Muscle of leg (tissue), 11 donors: Measurements from ENCODE around the gene L3MBTL3. TPM values are rescaled to one million over a fixed set of nuclear protein-coding genes. Genes with fewer than 3 reads are reported as not detected.

Experiments
- DNase-seq: peaks from one replicate; pipeline ENCODE4 v3.0.0; 2013
- H3K27ac ChIP-seq: one replicate; pipeline ENCODE4 v1.5.1; 2013; ENCODE audit warnings: mild to moderate bottlenecking, low read length, control low read depth
- H3K27me3 ChIP-seq: one replicate; pipeline ENCODE4 v1.6.1; 2013; ENCODE audit warnings: low read length; ENCODE audit not compliant: control insufficient read depth, insufficient read depth
- H3K36me3 ChIP-seq: one replicate; pipeline ENCODE4 v1.6.1; 2013; ENCODE audit warnings: low read length; ENCODE audit not compliant: control insufficient read depth, insufficient read depth
- H3K4me1 ChIP-seq: one replicate; pipeline ENCODE4 v1.6.1; 2013; ENCODE audit warnings: low read length; ENCODE audit not compliant: control insufficient read depth, insufficient read depth
- H3K4me3 ChIP-seq: one replicate; pipeline ENCODE4 v1.5.1; 2013; ENCODE audit warnings: low read length, control low read depth
- H3K9me3 ChIP-seq: replicated peaks from 2 replicates; pipeline ENCODE4 v1.6.1; 2013; ENCODE audit warnings: low read depth, low read length; ENCODE audit not compliant: control insufficient read depth
- WGBS: methylation state at CpG from one replicate; pipeline ENCODE4 v1.1.5; 2013; ENCODE audit warnings: missing lambda C conversion rate; ENCODE audit not compliant: insufficient coverage; 5-methylcytosine and 5-hydroxymethylcytosine counted together
- polyA plus RNA-seq, 8 donors: library from polyadenylated mRNA; unstranded; fragments of 120-200 nt; gene quantifications; one replicate each; pipeline versions ENCODE4 v1.2.1 to v1.2.3, GENCODE V29; 2013; ENCODE audit warnings: inconsistent platforms in 1 of 8, low replicate concordance in 1 of 8; ENCODE audit not compliant: insufficient read length in 8 of 8, insufficient read depth in 1 of 8
- total RNA-seq: library from RNA; stranded (reverse); fragments of 120-200 nt; gene quantifications from one replicate; pipeline ENCODE4 v1.2.4, GENCODE V29; 2013

Gene L3MBTL3
- total and polyA plus RNA-seq, 9 donors, result 4.5 to 8.4 (median 5.6) TPM

DNA sequence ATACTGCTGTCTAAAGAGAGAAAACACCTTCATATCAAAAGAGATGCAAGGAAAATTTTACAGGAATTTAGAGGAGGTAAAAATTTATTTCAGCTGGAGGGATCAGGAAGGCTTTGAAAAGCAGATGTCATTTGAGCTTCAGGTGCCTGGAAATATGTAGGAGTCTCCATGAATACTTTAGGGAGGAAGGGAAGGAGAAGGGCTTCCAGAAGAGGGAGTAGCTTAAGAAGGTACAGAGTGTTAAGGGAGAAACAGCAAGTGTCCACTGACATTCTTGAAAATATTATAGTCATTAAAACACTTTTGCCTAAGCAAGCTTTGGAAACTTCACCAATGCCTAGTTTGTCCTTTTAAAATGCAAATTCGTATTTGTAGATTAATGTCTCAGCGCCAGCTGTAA is 27.2 kb downstream of the L3MBTL3 start:
- Histone ChIP-seq H3K36me3 (peaks cover 5% of the 10 kb centered on the region), H3K27me3 (no peaks in the 10 kb centered on the region), H3K4me3 (no peak overlapping the region), H3K4me1 (no peaks in the 10 kb centered on the region), H3K27ac (no peak overlapping the region), H3K9me3 (no peaks in the 10 kb centered on the region)
- DNase-seq, result no peak
- 100% methylated on average over 2 of the region's 2 CpGs for WGBS

DNA sequence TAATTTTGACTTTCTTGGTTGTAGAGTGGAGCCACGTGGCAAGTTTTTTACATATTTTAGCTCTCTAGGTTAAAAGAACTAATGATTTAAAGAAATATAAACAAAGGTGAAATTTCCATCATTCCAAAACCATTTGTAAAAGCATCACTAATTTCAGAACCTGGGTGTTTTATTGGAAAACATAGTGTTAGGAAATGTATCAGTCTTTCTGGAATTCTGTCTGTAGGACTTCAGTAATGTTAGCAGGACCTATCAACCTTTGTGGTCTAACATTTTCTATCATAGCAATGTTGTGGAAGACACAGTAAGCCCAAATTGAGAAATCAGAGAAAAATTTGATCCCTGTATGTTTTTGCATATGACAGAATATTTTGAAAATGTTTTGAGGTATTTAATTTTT is 28.3 kb downstream of the L3MBTL3 start:
- Histone ChIP-seq H3K27me3 (no peaks in the 10 kb centered on the region), H3K9me3 (no peaks in the 10 kb centered on the region), H3K27ac (no peak overlapping the region), H3K4me3 (no peak overlapping the region), H3K4me1 (no peaks in the 10 kb centered on the region), H3K36me3 (peaks cover 10% of the 10 kb centered on the region)
- WGBS, result no CpG with 5 or more reads among the region's 1 CpG
- DNase-seq, result no peak

DNA sequence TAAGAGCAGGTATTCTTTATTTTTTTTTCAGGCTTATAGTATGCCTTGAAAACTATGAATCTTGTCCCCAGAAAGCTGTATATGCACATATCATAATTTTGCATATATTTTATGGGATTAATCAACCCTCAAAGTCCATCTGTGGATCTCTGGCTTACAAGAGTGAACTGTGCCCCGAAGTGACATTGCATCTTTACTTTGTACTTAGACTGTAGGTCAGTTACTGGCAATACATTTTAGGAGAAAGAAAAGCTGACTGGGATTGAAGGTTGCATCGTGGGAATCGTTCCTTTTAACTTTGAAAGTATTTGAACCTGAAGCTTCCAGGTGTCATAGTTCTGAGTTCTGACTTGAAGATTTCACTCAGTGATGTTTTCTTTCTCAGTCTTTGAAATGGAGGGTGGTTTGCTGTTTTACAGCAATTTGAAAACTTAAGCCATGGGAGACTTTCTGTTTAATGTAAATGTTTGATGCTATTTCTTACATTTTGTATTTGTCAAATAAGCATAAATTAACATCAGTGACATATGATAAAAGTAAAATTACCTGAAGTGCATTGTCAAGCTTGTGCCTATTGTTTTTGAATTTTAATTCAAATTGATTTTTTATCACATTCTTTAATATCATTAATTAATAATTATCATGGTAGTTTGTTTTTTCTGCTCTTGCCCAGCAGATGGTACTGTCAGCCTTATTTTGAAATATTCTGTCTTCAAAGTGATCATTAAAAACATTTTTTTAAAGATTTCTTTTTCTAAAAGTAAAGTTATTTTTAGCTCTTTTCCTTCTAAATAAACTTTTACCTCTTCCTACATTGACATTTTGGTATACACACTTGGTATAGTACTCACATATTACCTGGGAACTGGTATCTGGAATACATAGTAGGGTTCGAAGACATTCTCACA is 29.0 kb downstream of the L3MBTL3 start:
- Histone ChIP-seq H3K4me3 (no peak overlapping the region), H3K9me3 (no peaks in the 10 kb centered on the region), H3K27ac (no peak overlapping the region), H3K36me3 (peaks cover 13% of the 10 kb centered on the region), H3K4me1 (no peaks in the 10 kb centered on the region), H3K27me3 (no peaks in the 10 kb centered on the region)
- DNase-seq, result no peak
- WGBS, result 40% methylated on average over 2 of the region's 4 CpGs

- Histone ChIP-seq H3K27me3 (no peaks in the 10 kb centered on the region), H3K4me1 (no peaks in the 10 kb centered on the region), H3K4me3 (no peak overlapping the region), H3K36me3 (peaks cover 27% of the 10 kb centered on the region), H3K9me3 (no peaks in the 10 kb centered on the region), H3K27ac (no peak overlapping the region)
- 92% methylated on average over 2 of the region's 2 CpGs for WGBS
- DNase-seq, result no peak
Observed at GRCh38 chr6:130050230-130050629, 31.8 kb downstream of the L3MBTL3 start.

DNA sequence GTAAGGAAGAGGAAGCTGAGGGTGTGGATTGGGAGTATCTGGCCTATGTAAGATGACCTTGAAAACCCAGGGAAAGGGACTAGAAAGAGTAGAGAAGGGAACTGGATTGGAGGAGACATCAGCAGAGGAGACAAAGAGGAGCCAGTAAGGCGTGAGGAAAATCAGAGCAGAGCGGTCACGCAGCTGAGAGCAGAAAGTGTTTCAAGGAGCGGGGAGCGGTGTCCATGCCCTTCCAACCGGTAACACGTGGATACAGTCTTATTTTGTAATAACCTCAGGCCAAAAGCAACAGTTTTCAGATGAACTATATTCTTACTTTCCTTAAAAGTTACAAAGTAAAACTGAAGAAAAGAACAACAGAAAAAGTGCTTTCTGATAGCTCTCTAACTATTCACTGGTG is 36.3 kb downstream of the L3MBTL3 start:
- no peak for DNase-seq
- no peak overlapping the region for H3K4me3 ChIP-seq
- no peaks in the 10 kb centered on the region for H3K27me3 ChIP-seq
- WGBS, result 100% methylated on average over 4 of the region's 7 CpGs
- H3K27ac ChIP-seq, result no peak overlapping the region
- peaks cover 37% of the 10 kb centered on the region for H3K36me3 ChIP-seq
- H3K9me3 ChIP-seq, result no peaks in the 10 kb centered on the region
- no peaks in the 10 kb centered on the region for H3K4me1 ChIP-seq

DNA sequence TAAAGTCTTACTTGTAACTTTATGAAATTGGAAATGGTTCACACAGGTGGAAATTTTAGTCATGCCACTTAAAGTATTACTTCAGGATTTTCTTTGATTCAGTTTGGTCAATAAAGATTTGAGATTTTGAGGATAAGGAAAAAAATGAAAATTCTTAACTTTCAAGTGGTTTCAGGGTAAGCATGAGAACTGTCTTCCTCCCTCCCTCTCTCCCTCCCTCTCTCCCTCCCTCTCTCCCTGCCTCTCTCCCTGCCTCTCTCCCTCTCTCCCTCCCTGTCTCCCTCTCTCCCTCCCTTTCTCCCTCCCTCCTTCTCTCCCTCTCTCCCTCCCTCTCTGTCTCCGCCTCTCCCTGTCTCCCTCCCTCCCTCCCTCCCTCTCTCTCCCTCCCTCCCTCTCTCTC is 36.9 kb downstream of the L3MBTL3 start:
- Histone ChIP-seq H3K36me3 (peaks cover 33% of the 10 kb centered on the region), H3K4me3 (no peak overlapping the region), H3K27ac (no peak overlapping the region), H3K9me3 (no peaks in the 10 kb centered on the region), H3K27me3 (no peaks in the 10 kb centered on the region), H3K4me1 (no peaks in the 10 kb centered on the region)
- DNase-seq, result no peak
- 88% methylated on average over 1 of the region's 1 CpG for WGBS

- no peaks in the 10 kb centered on the region for H3K4me1 ChIP-seq
- H3K36me3 ChIP-seq, result peaks cover 25% of the 10 kb centered on the region
- H3K9me3 ChIP-seq, result no peaks in the 10 kb centered on the region
- no peak overlapping the region for H3K27ac ChIP-seq
- WGBS, result 98% methylated on average over 5 of the region's 12 CpGs
- DNase-seq, result no peak
- H3K27me3 ChIP-seq, result no peaks in the 10 kb centered on the region
- H3K4me3 ChIP-seq, result no peak overlapping the region
Observed at GRCh38 chr6:130057495-130057894, 39.1 kb downstream of the L3MBTL3 start.

DNA sequence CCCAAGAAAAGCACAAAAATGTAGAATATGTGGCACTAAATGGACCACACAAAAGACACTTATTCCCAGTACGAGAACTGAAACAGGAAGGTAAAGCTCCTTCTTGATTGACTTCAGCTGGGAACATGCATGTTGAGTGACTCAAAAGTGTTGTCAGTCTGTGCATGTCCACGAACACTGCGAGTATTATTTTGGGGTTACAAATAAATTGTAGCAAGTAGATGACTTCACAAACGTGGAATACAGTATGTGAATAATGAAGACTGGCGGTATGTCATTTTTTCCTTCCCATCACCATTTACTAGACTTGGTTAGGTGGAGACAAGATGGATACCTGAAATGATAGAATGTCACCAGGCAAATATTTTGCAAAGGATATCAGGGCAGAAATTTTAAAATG is 45.4 kb downstream of the L3MBTL3 start:
- WGBS, result no CpG with 5 or more reads among the region's 5 CpGs
- H3K27ac ChIP-seq, result no peak overlapping the region
- H3K27me3 ChIP-seq, result no peaks in the 10 kb centered on the region
- no peak for DNase-seq
- H3K4me3 ChIP-seq, result no peak overlapping the region
- peaks cover 2% of the 10 kb centered on the region for H3K36me3 ChIP-seq
- H3K4me1 ChIP-seq, result no peaks in the 10 kb centered on the region
- H3K9me3 ChIP-seq, result no peaks in the 10 kb centered on the region

DNA sequence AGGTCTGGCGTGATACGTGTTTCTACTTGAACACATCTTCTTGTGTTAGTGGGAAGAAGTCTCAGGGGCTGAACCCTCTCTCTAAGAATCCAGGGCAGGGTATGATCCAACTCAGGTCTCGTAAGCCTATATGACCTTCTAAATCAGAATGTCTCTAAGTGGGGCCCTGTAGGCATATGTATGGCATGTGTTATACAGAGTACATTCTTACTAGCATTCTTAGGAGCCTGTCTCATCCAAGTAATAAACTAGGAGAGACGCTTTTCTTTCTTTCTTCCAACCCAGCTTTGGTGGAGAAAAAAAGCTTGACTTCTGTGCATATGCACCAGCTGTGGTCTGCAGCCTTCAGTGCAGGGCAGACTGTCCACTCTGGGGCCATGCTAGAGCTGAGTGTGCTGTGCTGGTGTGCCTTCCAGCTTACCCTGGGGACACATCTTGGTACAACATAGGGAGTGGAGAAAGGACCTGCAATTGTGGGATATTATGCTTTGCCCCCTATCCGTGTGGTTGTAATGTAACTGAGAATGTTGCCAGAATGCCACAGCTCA is 47.3 kb downstream of the L3MBTL3 start:
- H3K4me1 ChIP-seq, result no peaks in the 10 kb centered on the region
- peaks cover 6% of the 10 kb centered on the region for H3K36me3 ChIP-seq
- no CpG with 5 or more reads among the region's 5 CpGs for WGBS
- no peak overlapping the region for H3K27ac ChIP-seq
- no peak for DNase-seq
- no peaks in the 10 kb centered on the region for H3K9me3 ChIP-seq
- H3K4me3 ChIP-seq, result no peak overlapping the region
- no peaks in the 10 kb centered on the region for H3K27me3 ChIP-seq

GRCh38 chr6:130069485-130069884 is 51.1 kb downstream of the L3MBTL3 start:
- WGBS, result no CpG with 5 or more reads among the region's 4 CpGs
- no peak overlapping the region for H3K4me3 ChIP-seq
- peaks cover 6% of the 10 kb centered on the region for H3K36me3 ChIP-seq
- no peaks in the 10 kb centered on the region for H3K4me1 ChIP-seq
- no peaks in the 10 kb centered on the region for H3K9me3 ChIP-seq
- H3K27me3 ChIP-seq, result no peaks in the 10 kb centered on the region
- peak; percentile 45 for DNase-seq
- no peak overlapping the region for H3K27ac ChIP-seq
